OCI-LY7 (cell line): Measurements from ENCODE around the gene TRIM3.

ENCODE experiments used
- EZH2phosphoT487 ChIP-seq: fragments of 200-600 bp; sonication (generic); IDR thresholded peaks from 2 replicates; pipeline ENCODE4 v1.6.1; 2018; ENCODE audit warnings: low read depth, borderline replicate concordance, mild to moderate bottlenecking, mixed run types, antibody characterized with exemption, low read length, moderate library complexity, mixed read lengths
- TF ChIP-seq, protein P1 (sequence below): fragments of 200-600 bp; sonication (generic); conservative IDR thresholded peaks from 2 replicates; pipeline ENCODE4 v1.5.1; 2014; ENCODE audit warnings: mild to moderate bottlenecking, antibody characterized with exemption, low read length, moderate library complexity, mixed read lengths

DNA sequence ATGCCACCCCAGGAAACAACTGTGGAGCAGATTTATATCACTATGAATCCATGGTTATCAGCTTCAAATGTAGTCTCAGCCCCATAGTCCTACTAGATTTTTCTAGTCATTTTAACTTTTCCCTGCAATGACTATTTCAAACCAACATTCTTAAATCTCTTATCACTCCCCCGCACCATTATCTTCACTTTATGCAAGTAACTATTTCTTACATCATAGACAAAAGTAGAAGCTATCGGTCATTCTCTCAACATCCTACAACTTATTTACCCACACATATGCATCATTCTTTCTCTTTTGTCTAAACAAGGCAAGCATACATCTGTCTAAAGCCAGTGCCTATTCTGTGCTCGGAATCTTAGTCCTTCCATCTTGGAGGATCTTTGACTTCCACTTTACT lies 11.9 kb upstream of the TRIM3 start:
- TF ChIP-seq, protein P1, sequence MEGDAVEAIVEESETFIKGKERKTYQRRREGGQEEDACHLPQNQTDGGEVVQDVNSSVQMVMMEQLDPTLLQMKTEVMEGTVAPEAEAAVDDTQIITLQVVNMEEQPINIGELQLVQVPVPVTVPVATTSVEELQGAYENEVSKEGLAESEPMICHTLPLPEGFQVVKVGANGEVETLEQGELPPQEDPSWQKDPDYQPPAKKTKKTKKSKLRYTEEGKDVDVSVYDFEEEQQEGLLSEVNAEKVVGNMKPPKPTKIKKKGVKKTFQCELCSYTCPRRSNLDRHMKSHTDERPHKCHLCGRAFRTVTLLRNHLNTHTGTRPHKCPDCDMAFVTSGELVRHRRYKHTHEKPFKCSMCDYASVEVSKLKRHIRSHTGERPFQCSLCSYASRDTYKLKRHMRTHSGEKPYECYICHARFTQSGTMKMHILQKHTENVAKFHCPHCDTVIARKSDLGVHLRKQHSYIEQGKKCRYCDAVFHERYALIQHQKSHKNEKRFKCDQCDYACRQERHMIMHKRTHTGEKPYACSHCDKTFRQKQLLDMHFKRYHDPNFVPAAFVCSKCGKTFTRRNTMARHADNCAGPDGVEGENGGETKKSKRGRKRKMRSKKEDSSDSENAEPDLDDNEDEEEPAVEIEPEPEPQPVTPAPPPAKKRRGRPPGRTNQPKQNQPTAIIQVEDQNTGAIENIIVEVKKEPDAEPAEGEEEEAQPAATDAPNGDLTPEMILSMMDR = no peak
- no peak for TF ChIP-seq EZH2phosphoT487
